Glutamatergic neuron (in vitro differentiated cells): ENCODE measurements around the gene ESYT3. TPM values are rescaled to one million over a fixed set of nuclear protein-coding genes. Genes with fewer than 3 reads are reported as not detected.
"Not testable (repeated sequence)": the region's sequence is repeated elsewhere in the genome, so short reads cannot be mapped to it uniquely, and the experiment has no call there.

Experiments used
- DNase-seq: peaks from one replicate; pipeline ENCODE4 v3.0.0; 2022
- H3K27ac Mint-ChIP-seq: one replicate; pipeline ENCODE4 v1.8.0; 2020; ENCODE audit warnings: mild to moderate bottlenecking, mixed read lengths, inconsistent platforms; ENCODE audit not compliant: unreplicated experiment
- H3K27me3 Mint-ChIP-seq: one replicate; pipeline ENCODE4 v1.8.0; 2020; ENCODE audit warnings: mild to moderate bottlenecking, moderate library complexity, mixed read lengths, inconsistent platforms; ENCODE audit not compliant: unreplicated experiment
- H3K36me3 Mint-ChIP-seq: one replicate; pipeline ENCODE4 v1.8.0; 2020; ENCODE audit warnings: mild to moderate bottlenecking, mixed read lengths, inconsistent platforms; ENCODE audit not compliant: unreplicated experiment
- H3K4me1 Mint-ChIP-seq: one replicate; pipeline ENCODE4 v1.8.0; 2020; ENCODE audit warnings: mild to moderate bottlenecking, low read depth, mixed read lengths, inconsistent platforms; ENCODE audit not compliant: unreplicated experiment
- H3K4me3 Mint-ChIP-seq: one replicate; pipeline ENCODE4 v1.8.0; 2020; ENCODE audit warnings: mild to moderate bottlenecking, mixed read lengths, inconsistent platforms; ENCODE audit not compliant: unreplicated experiment
- H3K9me3 Mint-ChIP-seq: one replicate; pipeline ENCODE4 v1.8.0; 2020; ENCODE audit warnings: mild to moderate bottlenecking, moderate library complexity, mixed read lengths, inconsistent platforms; ENCODE audit not compliant: unreplicated experiment
- total RNA-seq: library from RNA; stranded (reverse); fragmentation: NEBNext Ultra II Directional; extraction: Animal tissue kit (Norgen Biotek cat#: 25700); gene quantifications from one replicate; pipeline ENCODE4 v1.2.1, GENCODE V29; 2021; ENCODE audit not compliant: unreplicated experiment
- TF ChIP-seq, protein P1 (sequence below): fragments of 200-600 bp; sonication (generic); IDR thresholded peaks from one replicate; pipeline ENCODE4 v1.5.0; 2021; ENCODE audit not compliant: partially characterized antibody, unreplicated experiment

The ESYT3 gene
- total RNA-seq, 1 donor from 2014 or later: not detected

DNA sequence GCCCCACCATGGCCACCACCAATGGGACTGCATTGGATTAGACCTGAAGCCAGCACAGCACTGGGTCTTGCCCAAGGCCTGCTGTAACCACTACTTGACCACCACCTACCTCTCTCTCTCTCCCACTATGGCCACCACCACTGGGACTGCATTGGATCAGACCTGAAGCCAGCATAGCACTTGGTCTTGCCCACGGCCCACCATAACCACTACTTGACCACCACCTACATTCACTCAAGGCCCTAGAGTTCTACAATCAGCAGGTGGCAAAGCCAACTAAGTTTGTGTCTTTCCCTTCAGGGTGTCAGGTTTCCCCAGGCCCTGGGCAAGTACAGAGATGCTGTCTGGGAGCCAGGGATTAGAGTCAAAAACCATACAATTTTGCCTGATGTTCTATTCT lies 57.6 kb downstream of the ESYT3 start:
- TF ChIP-seq, protein P1, sequence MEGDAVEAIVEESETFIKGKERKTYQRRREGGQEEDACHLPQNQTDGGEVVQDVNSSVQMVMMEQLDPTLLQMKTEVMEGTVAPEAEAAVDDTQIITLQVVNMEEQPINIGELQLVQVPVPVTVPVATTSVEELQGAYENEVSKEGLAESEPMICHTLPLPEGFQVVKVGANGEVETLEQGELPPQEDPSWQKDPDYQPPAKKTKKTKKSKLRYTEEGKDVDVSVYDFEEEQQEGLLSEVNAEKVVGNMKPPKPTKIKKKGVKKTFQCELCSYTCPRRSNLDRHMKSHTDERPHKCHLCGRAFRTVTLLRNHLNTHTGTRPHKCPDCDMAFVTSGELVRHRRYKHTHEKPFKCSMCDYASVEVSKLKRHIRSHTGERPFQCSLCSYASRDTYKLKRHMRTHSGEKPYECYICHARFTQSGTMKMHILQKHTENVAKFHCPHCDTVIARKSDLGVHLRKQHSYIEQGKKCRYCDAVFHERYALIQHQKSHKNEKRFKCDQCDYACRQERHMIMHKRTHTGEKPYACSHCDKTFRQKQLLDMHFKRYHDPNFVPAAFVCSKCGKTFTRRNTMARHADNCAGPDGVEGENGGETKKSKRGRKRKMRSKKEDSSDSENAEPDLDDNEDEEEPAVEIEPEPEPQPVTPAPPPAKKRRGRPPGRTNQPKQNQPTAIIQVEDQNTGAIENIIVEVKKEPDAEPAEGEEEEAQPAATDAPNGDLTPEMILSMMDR: no peak
- no peak overlapping the region for H3K4me3 Mint-ChIP-seq
- H3K4me1 Mint-ChIP-seq: no peaks in the 10 kb centered on the region
- H3K27ac Mint-ChIP-seq: no peak overlapping the region
- no peak for DNase-seq
- H3K36me3 Mint-ChIP-seq: peaks cover 13% of the 10 kb centered on the region
- no peaks in the 10 kb centered on the region for H3K27me3 Mint-ChIP-seq
- peaks cover 2% of the 10 kb centered on the region for H3K9me3 Mint-ChIP-seq

DNA sequence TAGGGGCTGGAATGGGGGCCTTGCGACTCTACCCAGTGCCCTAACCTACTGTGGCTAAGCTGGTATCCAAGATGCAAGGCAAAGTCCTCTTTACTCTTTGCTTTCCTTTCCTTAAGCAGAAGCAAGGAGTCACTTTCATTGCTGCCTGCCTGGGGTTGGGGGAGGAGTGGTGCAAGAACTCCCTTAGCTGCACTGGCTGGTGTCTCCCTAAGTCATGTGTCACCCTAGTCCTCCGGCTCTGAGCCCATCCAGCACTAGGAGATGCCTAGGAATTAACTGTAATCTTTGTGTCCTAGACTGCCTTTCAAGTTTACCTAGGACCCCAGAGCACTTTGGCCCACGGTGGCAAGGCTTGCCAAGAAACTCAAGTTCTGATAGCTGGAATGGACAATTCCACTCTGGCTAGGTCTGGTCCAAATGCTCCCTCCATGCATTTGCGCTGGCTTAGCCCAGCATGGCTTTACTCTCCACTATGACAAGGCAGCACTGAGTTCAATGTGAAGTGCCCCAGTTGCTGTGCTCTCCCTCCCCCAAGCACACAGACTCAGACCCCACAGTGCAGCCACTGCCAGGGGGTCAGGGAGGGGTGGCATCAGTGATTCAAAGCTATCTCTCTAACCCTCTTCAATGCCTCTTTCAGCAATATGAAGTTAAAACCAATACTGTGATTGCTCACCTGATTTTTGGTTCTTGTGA lies 58.7 kb downstream of the ESYT3 start:
- Mint-ChIP-seq H3K27me3 (no peaks in the 10 kb centered on the region), H3K9me3 (no peaks in the 10 kb centered on the region), H3K36me3 (peaks cover 7% of the 10 kb centered on the region), H3K4me1 (no peaks in the 10 kb centered on the region), H3K4me3 (no peak overlapping the region), H3K27ac (no peak overlapping the region)
- no peak for DNase-seq
- TF ChIP-seq, protein P1: no peak

DNA sequence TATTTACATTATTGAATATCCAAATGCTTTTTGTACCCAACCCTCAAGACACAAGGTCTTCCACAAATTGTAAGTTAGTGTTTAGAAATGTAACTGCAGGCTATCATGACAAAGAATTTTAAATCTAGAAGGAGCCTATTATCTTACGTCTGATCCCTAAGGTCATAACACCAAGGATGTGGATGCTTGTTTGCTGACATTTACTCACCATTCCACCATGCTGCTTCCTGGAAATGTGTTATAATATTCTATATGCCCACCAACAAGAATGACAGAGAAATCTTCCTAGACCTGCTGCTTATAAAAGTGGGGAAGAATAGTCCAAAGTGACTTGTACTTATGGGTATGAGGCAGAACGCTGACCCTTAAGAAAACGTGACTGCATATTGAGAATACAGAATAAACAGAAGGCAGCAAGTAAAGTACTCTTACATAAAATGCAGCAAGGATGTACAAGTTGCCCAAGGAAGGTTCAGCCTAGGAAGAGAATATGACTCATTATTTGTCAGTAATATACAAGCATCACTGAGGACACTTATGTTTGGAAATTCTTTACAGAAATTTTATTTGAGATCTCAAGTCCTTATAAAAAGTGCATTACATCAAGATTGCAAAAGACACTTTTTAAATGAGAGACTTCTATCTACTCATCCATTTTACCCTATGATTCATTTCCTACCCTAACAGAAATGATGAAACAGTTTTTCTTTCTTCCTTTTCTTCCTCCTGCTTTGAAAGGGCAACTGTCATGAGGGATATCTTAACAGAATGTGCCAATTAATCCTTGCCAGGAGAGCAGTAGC lies 59.6 kb downstream of the ESYT3 start:
- H3K27ac Mint-ChIP-seq: no peak overlapping the region
- DNase-seq: no peak
- no peaks in the 10 kb centered on the region for H3K4me1 Mint-ChIP-seq
- no peaks in the 10 kb centered on the region for H3K9me3 Mint-ChIP-seq
- TF ChIP-seq, protein P1: no peak
- no peaks in the 10 kb centered on the region for H3K27me3 Mint-ChIP-seq
- no peak overlapping the region for H3K4me3 Mint-ChIP-seq
- peaks cover 2% of the 10 kb centered on the region for H3K36me3 Mint-ChIP-seq

DNA sequence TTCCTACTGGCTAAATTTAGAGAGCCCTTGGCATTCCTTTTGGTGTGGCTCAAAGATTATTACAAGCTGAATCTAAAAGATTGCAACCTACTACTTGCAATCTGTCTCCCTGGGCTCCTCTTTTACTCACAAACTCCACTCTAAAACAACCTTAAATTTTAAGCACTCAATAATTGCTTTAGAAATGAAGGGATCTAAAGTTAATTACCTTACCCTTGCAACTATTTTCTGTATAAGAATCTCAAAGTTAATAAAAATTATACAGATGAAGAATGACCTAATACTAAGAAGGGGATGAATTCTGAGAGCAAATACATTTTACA lies 60.2 kb downstream of the ESYT3 start:
- no peak overlapping the region for H3K27ac Mint-ChIP-seq
- H3K4me3 Mint-ChIP-seq: no peak overlapping the region
- H3K36me3 Mint-ChIP-seq: no peaks in the 10 kb centered on the region
- DNase-seq: no peak
- H3K9me3 Mint-ChIP-seq: no peaks in the 10 kb centered on the region
- TF ChIP-seq, protein P1: no peak
- H3K27me3 Mint-ChIP-seq: no peaks in the 10 kb centered on the region
- H3K4me1 Mint-ChIP-seq: no peaks in the 10 kb centered on the region

DNA sequence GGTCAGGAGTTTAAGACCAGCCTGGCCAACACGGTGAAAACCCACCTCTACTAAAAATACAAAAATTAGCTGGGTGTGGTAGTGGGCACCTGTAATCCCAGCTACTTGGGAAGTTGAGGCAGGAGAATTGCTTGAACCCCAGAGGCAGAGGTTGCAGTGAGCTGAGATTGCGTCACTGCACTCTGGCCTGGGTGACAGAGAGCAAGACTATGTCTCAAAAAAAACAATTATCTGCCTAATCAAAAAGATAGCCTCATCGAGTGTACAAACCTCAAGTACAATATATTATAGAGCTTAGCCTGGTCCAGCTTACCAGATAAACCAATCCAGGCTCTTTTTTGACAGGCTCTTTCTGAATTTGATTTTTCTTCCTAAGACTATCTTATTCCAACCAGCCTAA lies 61.2 kb downstream of the ESYT3 start:
- H3K4me1 Mint-ChIP-seq, H3K36me3 Mint-ChIP-seq, H3K9me3 Mint-ChIP-seq, DNase-seq, H3K4me3 Mint-ChIP-seq, H3K27me3 Mint-ChIP-seq, H3K27ac Mint-ChIP-seq: not testable (repeated sequence)
